Measurements from ENCODE around the gene RERE.

Gene RERE

GRCh38 chr1:8674481-8674880 lies 143.0 kb downstream of the RERE start:
- peaks cover 73% of the 10 kb centered on the region for H3K79me2 ChIP-seq (ENCODE audit: control insufficient read depth, low read length)
- no peak overlapping the region for H3K4me3 ChIP-seq (ENCODE audit: low read length)
- H3K4me2 ChIP-seq (ENCODE audit: low read length) = no peak overlapping the region
- peaks cover 28% of the 10 kb centered on the region for H3K4me1 ChIP-seq (ENCODE audit: control insufficient read depth, low read length)
- H3K9me2 ChIP-seq (replicated peaks; ENCODE audit: control insufficient read depth, low read length) = no peaks in the 10 kb centered on the region
- no peaks in the 10 kb centered on the region for H3K27me3 ChIP-seq (ENCODE audit: control insufficient read depth, low read length)
- no peak overlapping the region for H3K27ac ChIP-seq (ENCODE audit: low read depth, low read length)
- H3K36me3 ChIP-seq (ENCODE audit: control insufficient read depth, low read length) = no peaks in the 10 kb centered on the region
- H4K20me1 ChIP-seq (ENCODE audit: control insufficient read depth, insufficient read depth, low read depth, low read length) = peaks cover 6% of the 10 kb centered on the region; the same call in 1 of the 2 replicates
- TF ChIP-seq CTCF (IDR thresholded peaks at IDR 0.05; ENCODE audit: low read depth, low read length, poor library complexity, severe bottlenecking) (no peak), EZH2phosphoT487 (IDR thresholded peaks at IDR 0.05; ENCODE audit: borderline replicate concordance, low read length) (no peak)
- no peaks in the 10 kb centered on the region for H3F3A ChIP-seq (ENCODE audit: control insufficient read depth, insufficient read depth)
- no peaks in the 10 kb centered on the region for H3K9me3 ChIP-seq (ENCODE audit: control insufficient read depth, insufficient read depth, low read length)

- no peaks in the 10 kb centered on the region for H3K36me3 ChIP-seq (ENCODE audit: control insufficient read depth, low read length)
- H3K27ac ChIP-seq (ENCODE audit: low read depth, low read length) = no peak overlapping the region
- no peaks in the 10 kb centered on the region for H3K9me2 ChIP-seq (replicated peaks; ENCODE audit: control insufficient read depth, low read length)
- no peak overlapping the region for H3K4me2 ChIP-seq (ENCODE audit: low read length)
- H3K4me3 ChIP-seq (ENCODE audit: low read length) = no peak overlapping the region
- H3K79me2 ChIP-seq (ENCODE audit: control insufficient read depth, low read length) = peaks cover 83% of the 10 kb centered on the region
- H3F3A ChIP-seq (ENCODE audit: control insufficient read depth, insufficient read depth) = no peaks in the 10 kb centered on the region
- H3K27me3 ChIP-seq (ENCODE audit: control insufficient read depth, low read length) = no peaks in the 10 kb centered on the region
- H4K20me1 ChIP-seq (ENCODE audit: control insufficient read depth, insufficient read depth, low read depth, low read length) = peaks cover 9% of the 10 kb centered on the region
- H3K9me3 ChIP-seq (ENCODE audit: control insufficient read depth, insufficient read depth, low read length) = no peaks in the 10 kb centered on the region
- TF ChIP-seq EZH2phosphoT487 (IDR thresholded peaks at IDR 0.05; ENCODE audit: borderline replicate concordance, low read length) = no peak
- peak; percentile 79 for TF ChIP-seq CTCF (IDR thresholded peaks at IDR 0.05; ENCODE audit: low read depth, low read length, poor library complexity, severe bottlenecking)
- H3K4me1 ChIP-seq (ENCODE audit: control insufficient read depth, low read length) = peaks cover 52% of the 10 kb centered on the region
Observed at GRCh38 chr1:8671306-8671917, 146.0 kb downstream of the RERE start.

GRCh38 chr1:8670371-8670818 lies 147.0 kb downstream of the RERE start:
- H3K9me3 ChIP-seq (ENCODE audit: control insufficient read depth, insufficient read depth, low read length) = no peaks in the 10 kb centered on the region
- no peak overlapping the region for H3K4me3 ChIP-seq (ENCODE audit: low read length)
- peaks cover 9% of the 10 kb centered on the region for H4K20me1 ChIP-seq (ENCODE audit: control insufficient read depth, insufficient read depth, low read depth, low read length)
- peaks cover 84% of the 10 kb centered on the region for H3K79me2 ChIP-seq (ENCODE audit: control insufficient read depth, low read length)
- H3F3A ChIP-seq (ENCODE audit: control insufficient read depth, insufficient read depth) = no peaks in the 10 kb centered on the region
- H3K4me2 ChIP-seq (ENCODE audit: low read length) = no peak overlapping the region
- no peak overlapping the region for H3K27ac ChIP-seq (ENCODE audit: low read depth, low read length)
- no peaks in the 10 kb centered on the region for H3K27me3 ChIP-seq (ENCODE audit: control insufficient read depth, low read length)
- no peaks in the 10 kb centered on the region for H3K9me2 ChIP-seq (replicated peaks; ENCODE audit: control insufficient read depth, low read length)
- no peaks in the 10 kb centered on the region for H3K36me3 ChIP-seq (ENCODE audit: control insufficient read depth, low read length)
- TF ChIP-seq EZH2phosphoT487 (IDR thresholded peaks at IDR 0.05; ENCODE audit: borderline replicate concordance, low read length) (no peak), CTCF (IDR thresholded peaks at IDR 0.05; ENCODE audit: low read depth, low read length, poor library complexity, severe bottlenecking) (no peak)
- H3K4me1 ChIP-seq (ENCODE audit: control insufficient read depth, low read length) = peaks cover 59% of the 10 kb centered on the region
